NCI-H526 treated with DMSO at 0.1 percent for 48 hours (cell line): ENCODE results near the gene AANAT.

Experiments
- DNase-seq: peaks from one replicate; lab custom pipeline; 2025; lab: John Stamatoyannopoulos, UW

The AANAT gene

DNA sequence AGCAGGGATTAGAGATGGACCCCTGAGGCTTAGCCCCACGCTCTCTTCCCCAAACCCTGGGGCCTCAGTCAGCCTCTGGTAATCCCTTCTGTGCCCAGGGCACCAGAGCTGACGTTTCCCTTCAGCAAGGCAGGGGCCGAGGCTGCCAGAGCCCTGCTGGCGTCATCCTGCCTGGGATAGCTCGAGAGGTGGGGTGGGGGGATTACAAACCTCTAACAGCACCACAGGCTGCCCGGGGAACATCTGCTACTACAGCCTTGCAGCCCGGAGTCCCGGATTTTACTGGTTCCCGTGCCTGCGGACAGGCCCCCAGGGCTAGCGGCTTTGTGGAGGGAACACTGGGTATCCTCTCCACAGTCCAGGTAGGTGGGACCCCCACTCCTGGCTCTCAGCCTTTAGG, at the start of gene AANAT:
TSS of gene AANAT (plus strand) at position 238 of the 400 bp plus-strand sequence. CDS start 1,144 bp downstream, outside the sequence.
- DNase-seq, result no peak

DNA sequence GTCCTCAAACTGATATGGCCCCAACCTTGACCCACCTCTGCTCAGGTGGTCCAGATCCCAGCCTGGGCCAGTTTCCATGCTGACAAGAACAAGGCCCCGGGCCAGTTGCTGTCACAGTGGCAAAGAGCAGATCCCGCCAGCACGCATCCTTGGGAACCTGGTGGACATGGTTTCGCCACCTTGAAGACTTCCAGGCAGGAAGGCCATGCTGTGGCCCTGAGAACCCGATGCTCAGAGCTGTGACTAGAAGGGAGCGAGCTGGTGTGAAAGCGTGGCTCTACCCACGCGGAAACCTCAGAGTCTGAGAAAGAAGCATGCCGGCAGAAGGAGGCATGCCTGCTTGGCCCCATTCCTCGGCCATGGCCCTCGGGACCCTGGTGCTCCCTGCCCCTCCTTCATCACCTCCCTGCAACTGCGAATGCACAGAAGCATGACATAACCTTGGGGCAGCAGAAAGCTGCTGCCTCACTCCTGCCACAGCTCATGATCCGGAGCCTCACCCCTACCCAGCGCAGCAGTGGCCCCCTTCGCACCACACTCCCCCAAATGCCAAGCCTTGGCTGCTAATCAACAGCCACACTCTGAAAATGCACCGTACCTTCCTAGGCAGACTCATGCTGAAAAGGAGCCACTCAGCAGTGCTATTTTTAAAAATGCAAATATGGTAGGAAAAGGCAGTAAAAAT, 47.7 kb upstream of the AANAT start:
- peak; percentile 30 for DNase-seq

GRCh38 chr17:76420356-76421043, 46.9 kb upstream of the AANAT start:
- DNase-seq, result no peak

- DNase-seq, result no peak
These were observed 46.4 kb upstream of the AANAT start for GRCh38 chr17:76421044-76421407.

- DNase-seq, result no peak
These were observed 45.0 kb upstream of the AANAT start for GRCh38 chr17:76422406-76422805.

DNA sequence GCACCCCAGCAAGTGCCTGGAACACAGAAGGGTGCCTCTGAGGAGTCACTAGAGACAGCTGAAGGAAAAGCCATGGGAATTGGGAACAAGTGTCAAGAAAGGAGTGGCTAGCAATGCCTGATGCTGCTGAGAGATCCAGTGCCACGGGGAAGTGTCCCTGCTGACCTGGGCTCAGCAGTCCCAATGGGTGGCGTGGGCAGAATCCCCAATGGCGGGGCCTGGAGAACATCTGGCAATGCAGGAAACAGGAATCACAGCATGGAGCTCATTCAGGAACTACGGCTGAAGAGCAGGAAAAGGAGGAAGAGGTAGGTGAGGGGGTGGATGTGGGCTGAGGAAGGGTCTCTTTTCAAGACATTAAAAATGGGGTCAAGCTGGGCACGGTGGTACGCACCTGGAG, 44.5 kb upstream of the AANAT start:
- no peak for DNase-seq

- DNase-seq, result no peak
These were observed 40.5 kb upstream of the AANAT start for GRCh38 chr17:76426853-76427252.

GRCh38 chr17:76427501-76428231, 39.7 kb upstream of the AANAT start:
- DNase-seq, result peak; percentile 28

- DNase-seq, result no peak
These were observed 38.9 kb upstream of the AANAT start for GRCh38 chr17:76428511-76428910.

DNA sequence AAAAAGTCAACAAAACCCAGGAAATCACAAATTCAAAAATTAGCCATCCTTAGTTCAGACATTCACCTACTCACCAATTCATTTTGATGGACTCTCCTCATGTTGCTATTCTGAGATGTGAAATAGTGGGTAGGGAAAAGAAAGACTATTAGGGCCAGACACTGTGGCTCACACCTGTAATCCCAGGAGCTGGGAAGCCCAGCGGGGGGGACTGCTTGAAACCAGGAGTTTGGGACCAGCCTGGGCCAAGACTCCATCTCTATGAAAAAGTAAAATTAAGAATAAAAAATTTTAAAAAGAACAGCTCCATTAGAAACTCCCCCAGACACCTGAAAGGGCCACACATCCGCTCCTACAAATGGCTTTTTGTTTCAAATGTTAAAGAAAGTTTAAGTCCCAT, 35.9 kb upstream of the AANAT start:
- DNase-seq, result no peak

- DNase-seq, result no peak
These were observed 35.4 kb upstream of the AANAT start for GRCh38 chr17:76432004-76432403.

GRCh38 chr17:76432712-76433336, 34.6 kb upstream of the AANAT start:
- DNase-seq, result no peak

DNA sequence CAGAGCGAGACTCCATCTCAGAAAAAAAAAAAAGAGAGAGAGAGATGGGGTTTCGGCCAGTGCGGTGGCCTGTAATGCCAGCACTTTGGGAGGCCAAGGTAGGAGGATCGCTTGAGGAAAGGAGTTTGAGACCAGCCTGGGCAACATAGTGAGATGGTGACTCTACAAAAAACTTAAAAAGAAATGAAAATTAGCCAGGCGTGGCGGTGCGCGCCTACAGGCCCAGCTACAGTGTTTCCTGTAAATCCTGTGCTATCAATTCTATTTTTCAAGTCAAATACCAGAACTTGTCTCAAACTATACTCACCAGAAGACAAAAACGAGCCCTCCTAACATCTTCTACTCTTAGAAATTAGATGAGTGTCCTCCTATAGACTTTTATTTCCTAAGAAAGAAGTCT, 33.7 kb upstream of the AANAT start:
- DNase-seq, result no peak

DNA sequence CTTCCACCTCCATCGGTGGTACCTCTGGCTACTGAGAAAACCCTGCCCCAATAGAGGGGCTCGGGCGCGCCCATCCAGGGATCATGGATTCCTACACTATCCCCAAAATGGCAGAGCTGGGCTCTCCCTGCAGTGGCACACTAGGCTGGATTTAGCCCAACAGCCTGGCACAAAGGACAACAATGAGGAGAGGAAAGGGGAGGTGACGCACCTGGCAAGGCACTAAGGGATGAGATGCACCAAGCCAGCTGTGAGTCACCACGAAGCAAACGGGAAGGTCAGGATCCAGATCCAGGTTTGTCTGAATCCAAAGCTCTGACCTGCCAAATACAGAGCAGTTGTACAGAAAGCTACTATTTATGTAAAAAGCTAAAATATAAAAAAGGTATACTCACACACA, 32.5 kb upstream of the AANAT start:
- no peak for DNase-seq

GRCh38 chr17:76435751-76436150, 31.7 kb upstream of the AANAT start:
- DNase-seq, result no peak

DNA sequence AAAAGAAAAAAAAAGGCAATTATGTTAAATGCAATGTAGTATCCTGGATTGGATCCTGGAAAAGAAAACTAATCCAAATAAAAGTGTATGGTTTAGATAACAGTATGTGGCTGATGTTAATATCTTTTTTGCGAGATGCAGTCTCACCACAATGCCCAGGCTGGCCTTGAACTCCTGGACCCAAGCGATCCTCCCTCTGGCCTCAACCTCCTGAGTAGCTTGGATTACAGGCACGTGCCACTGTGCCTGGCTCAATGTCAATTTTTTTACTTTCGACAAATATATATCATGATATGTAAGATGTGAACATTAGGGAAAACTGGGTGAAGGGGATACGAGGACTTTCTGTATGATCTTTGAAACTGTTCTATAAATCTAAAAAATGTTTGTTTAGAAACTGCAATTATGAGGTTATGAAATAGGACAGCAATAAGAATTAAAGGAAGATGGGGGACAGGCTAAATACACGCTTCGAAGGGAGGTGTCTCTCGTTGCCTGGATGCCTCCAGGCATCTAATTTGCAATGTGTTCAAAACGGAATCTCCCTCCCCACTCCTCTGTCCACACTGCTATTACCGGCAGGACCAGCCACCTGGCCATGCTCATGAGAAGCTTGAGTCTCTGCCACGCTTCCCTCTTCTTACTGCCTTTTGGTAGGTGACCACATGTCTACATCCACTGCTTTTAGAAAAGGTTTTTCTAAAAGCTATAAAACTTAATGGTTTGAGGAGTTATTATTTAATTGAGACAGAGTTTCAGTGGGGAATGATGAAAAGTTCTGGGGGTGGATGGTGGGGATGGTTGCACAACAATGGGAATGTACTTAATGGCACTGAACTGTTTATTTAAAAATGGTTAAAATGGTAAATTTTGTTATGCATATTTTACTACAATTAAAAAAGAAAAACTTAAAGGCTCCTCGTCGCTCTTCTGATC, 29.7 kb upstream of the AANAT start:
- peak; percentile 75 for DNase-seq

DNA sequence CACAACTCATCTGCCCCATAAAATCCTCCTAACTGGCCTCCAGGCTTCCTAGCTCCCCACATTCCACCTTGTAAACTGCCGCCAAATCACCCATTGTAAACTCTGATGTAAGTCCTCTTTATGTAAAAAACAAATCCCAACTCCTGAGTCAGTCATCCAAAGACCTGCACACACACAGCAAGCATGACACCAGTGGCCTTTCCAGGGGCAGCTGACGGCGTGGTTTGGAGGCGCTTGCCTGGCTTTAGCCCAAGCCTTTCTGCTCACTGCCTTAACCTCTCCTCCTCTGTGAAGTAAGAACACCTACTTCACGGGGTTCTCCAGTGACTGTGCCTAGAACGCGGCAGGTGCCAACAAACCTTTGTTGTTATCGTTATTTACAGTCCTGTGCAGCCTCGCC, 28.5 kb upstream of the AANAT start:
- DNase-seq, result no peak

DNA sequence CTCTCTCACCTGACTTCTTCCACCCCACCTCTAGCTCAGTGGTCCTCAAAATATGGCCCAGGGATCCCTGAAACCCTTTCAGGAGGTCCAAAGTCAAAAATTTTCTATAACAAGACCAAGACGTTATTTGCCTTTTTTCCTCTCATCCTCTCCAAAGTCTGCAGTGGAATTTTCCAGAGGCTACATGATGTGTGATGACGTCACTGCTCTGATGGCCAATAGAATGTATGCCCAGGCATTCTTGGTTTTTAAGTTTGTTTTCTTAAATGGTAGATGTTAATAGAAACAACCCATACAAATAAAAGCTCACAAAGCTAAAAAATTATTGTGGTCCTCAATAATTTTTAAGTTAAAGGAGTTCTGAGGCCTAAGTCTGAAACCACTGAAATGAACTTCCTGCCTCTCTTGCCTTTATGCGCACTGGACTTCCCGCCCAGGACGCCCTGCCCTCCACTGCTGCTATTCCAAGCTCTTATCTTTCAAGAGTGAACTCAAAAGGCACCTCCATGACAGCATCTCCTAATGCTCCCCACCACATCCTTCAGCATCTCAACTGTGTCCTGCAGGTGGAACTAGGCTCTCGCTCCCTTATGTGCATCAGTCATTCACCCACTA, 28.0 kb upstream of the AANAT start:
- no peak for DNase-seq

DNA sequence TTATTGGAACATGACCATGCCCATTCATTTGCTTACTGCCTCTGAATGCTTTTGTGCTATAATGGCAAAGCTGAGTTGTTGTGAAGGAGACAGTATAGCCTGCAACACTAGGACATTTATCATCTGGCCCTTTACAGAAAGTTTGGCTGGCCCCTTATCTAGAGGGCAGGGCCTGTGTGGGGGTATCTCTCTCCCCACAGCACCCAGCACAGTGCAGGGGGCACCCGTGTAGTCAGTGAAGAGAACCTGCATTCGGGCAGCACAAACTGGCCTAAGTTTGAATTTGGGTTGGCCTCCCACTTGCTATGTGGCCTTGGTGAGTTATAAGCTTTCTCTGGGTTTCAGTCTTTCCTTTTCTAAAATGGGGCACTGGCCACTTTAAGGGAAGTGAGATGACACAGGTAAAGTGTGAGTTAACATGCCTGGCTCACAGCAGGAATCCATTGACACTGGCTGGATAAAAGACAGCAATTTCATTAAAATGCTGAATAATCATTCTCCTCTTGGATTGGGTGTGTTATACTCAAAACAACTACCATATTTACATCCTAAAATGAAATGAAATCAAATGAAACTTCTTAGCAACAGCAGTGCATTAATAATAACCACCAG, 26.5 kb upstream of the AANAT start:
- DNase-seq, result no peak

DNA sequence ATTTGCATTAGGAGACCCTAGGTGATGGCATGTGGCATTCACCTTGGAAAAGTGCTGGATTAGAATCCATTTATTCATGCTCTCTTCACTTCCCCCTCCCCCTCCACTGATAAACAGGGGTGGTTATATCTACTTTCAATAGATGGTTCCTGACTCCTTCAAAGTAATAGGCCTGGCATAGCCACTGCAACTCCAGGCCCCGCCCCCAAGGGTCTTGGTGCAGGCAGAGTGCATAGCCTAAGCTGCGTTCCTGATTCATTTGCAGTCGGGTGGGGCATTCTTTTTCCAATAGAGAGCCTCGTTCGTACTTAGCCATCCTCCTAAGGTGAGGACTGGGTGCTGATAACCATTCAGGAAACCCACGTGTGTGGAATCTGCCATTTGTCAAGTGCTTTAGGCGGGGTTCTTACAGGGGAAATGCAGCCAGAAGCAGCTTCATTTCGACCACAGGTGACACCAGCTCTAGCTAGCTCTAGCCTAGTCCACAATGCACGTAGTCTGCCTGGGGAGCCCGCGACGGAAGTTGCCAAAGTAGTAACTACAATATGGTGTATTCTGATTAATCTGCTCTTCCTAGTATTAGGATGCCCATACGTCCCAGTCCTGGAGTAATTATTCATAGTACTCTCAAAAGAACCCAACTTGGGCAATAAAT, 25.6 kb upstream of the AANAT start:
- DNase-seq, result no peak
